IPS DF 6.9 (cell line): ENCODE data around the gene PRG2.

Source experiments
- DNase-seq: peaks from one replicate; pipeline ENCODE4 v3.0.0-alpha.2; 2013; ENCODE audit warnings: low read depth, low spot score
- H3K27ac ChIP-seq: one replicate; pipeline ENCODE4 v1.5.1; 2013; ENCODE audit warnings: low read length, control low read depth
- H3K27me3 ChIP-seq: 2 replicates; pipeline ENCODE4 v1.6.1; 2013; ENCODE audit warnings: mild to moderate bottlenecking, low read length; ENCODE audit not compliant: control insufficient read depth, insufficient read depth
- H3K36me3 ChIP-seq: 2 replicates; pipeline ENCODE4 v1.6.1; 2013; ENCODE audit warnings: low read length; ENCODE audit not compliant: control insufficient read depth, insufficient read depth
- H3K4me1 ChIP-seq: 2 replicates; pipeline ENCODE4 v1.6.1; 2013; ENCODE audit warnings: low read length; ENCODE audit not compliant: control insufficient read depth, insufficient read depth
- H3K4me3 ChIP-seq: 2 replicates; pipeline ENCODE4 v1.5.1; 2013; ENCODE audit warnings: mild to moderate bottlenecking, low read length
- H3K9me3 ChIP-seq: 2 replicates; pipeline ENCODE4 v1.6.1; 2013; ENCODE audit warnings: low read length, inconsistent platforms; ENCODE audit not compliant: control insufficient read depth, insufficient read depth
- WGBS: extraction: QIAGEN DNeasy Blood & Tissue Kit; methylation state at CpG from one replicate; pipeline ENCODE4 v1.1.7; 2013; ENCODE audit warnings: mixed read lengths, missing lambda C conversion rate; ENCODE audit not compliant: insufficient read length, insufficient coverage; 5-methylcytosine and 5-hydroxymethylcytosine counted together

PRG2 gene

DNA sequence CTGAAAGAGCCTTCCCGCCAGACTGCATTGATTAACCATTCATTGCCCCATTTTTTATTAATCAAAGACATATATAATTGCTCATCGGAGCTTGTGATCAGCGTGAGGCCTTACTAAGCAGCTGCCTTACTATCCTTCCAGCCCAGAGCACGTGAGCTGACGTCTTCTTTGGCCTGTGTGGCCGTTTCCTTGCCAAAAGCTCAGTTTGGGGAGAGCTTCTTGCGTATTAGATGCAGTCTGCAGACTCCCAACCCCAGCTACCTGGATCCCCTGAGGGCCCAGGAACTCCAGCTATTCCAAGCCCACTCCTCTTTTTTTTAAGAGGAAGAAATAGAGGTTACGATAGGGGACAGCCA, 37.3 kb upstream of the PRG2 start:
- no peak overlapping the region for H3K27ac ChIP-seq
- H3K4me3 ChIP-seq = no peak overlapping the region
- no peak for DNase-seq
- WGBS = no CpG with 5 or more reads among the region's 8 CpGs
- no peaks in the 10 kb centered on the region for H3K27me3 ChIP-seq
- peaks cover 3% of the 10 kb centered on the region; the same call in 1 of the 2 replicates for H3K4me1 ChIP-seq
- 0 out of 2 replicates have a peak, but pooled peaks cover 3% of the 10 kb centered on the region for H3K36me3 ChIP-seq
- H3K9me3 ChIP-seq = no peaks in the 10 kb centered on the region

DNA sequence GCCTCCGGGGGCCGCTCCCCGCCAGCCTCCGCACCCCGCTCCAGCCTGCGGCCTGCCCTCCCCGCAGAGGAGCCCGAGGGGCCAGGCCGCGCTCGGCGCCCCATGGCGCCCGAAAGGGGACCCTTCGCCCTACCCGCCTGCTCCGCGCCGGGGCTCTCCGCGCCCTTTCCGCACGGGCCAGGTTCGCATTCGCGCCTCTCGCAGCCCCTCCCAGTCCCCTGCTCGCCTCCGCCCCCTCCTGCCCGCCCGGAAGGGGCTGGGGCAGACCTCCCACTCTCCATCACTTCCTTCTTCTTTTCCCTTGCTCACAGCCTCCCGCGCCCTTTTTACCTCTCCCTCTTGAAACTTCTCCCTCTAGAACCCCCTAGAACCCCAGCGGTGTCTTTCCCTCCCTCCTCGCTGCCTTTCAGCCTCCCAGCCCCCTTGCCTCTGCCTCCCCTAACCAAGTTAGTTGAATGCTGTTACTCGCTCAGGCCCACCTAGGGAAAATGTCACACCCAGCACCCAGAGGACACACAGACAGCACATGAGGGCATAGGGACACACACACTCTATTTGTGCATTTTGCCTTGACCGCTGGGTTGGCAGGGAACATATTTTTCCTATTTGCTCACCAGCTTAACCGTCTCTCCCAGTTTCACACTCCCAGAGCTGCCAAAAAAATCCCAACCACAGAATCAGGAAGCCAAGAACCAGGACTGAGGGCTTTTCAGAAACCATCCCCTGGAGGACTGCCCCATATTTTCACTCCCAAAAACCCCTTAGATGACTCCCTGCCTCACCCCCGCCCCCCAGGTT, 36.7 kb upstream of the PRG2 start, which contains the start of gene SLC43A3:
TSS of gene SLC43A3 (minus strand) at position 193 of the 798 bp plus-strand sequence. CDS start 949 bp downstream, outside the sequence.
- H3K9me3 ChIP-seq = no peaks in the 10 kb centered on the region
- no peak within 1 kb of the TSS for H3K27ac ChIP-seq
- H3K4me3 ChIP-seq = peak within 1 kb of the TSS; percentile 37; the same call in 1 of the 2 replicates
- H3K27me3 ChIP-seq = no peaks in the 10 kb centered on the region
- WGBS = no CpG with 5 or more reads among the region's 39 CpGs
- DNase-seq = no peak
- H3K4me1 ChIP-seq = peaks cover 3% of the 10 kb centered on the region; the same call in 1 of the 2 replicates
- 0 out of 2 replicates have a peak, but pooled peaks cover 3% of the 10 kb centered on the region for H3K36me3 ChIP-seq

DNA sequence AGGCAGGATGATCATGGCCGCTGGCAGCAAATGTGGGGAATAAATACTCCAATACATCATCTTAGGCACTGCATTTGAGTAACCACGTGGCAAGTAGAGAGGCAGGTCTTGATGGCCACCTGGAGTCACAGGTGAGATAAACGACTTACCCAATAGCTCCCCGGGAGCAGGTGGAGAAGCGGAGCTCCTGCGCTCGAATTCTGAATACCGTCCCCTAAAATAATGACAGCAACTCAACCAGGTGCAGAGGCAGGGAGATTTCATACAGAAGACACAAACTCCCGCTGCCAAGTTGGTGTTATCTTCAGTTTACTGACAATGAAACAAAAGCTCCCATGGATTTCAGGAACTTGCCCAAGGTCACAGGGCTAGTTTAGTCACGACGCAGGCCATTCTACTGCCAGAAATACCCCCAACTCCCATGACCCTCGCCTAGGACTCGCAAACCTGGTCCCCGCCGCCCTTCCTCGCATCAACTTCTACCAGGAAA, 36.0 kb upstream of the PRG2 start:
- Histone ChIP-seq H3K36me3 (0 out of 2 replicates have a peak, but pooled peaks cover 3% of the 10 kb centered on the region), H3K4me3 (peak overlapping the region; percentile 37; the same call in 1 of the 2 replicates), H3K9me3 (no peaks in the 10 kb centered on the region), H3K27ac (no peak overlapping the region), H3K4me1 (peaks cover 3% of the 10 kb centered on the region; the same call in 1 of the 2 replicates), H3K27me3 (no peaks in the 10 kb centered on the region)
- no peak for DNase-seq
- WGBS = no CpG with 5 or more reads among the region's 16 CpGs

DNA sequence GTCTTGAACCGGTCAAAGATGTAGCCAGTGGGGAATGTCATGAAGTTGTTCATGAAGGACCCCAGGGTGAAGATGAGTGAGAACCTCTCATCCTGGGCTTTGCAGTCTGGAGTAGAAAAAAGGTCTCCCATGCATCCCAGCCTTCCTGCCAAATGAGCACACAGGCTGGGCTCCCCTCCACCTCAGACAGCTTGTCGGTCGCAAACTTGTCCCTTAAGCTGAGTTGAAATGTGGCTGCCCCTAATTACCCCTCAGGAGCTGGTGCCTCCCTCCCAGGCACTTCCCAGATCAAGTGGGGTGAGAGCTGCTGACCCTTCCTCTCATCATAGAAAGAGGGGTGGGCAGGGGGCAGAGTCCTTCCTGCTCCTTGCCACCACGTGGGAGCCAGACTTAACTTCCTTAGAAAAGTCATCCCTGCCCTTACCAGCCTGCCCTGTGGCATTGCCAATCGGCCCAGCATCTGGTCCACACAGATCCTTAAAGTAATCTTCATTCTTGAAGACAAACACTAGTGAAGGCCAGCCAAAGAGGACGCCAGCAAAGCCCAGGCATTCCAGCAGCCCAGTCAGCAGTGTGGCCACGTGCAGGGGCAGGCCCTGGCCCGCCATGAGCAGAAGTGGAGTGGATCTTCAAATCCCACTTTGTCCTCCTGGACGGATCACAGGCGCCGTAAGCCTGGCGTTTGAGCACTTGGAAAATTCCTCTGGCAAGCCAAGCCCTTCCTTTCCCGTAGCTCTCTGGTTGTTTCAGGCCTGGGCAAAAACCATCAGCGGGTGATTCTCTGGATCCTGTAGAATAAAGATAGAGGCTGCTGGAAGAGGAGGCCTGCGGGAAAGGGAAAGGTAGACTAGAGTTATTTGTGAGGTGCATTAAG, 35.4 kb upstream of the PRG2 start:
- Histone ChIP-seq H3K4me3 (no peak overlapping the region), H3K27me3 (no peaks in the 10 kb centered on the region), H3K4me1 (peaks cover 3% of the 10 kb centered on the region; the same call in 1 of the 2 replicates), H3K27ac (no peak overlapping the region), H3K36me3 (0 out of 2 replicates have a peak, but pooled peaks cover 3% of the 10 kb centered on the region), H3K9me3 (no peaks in the 10 kb centered on the region)
- no peak for DNase-seq
- no CpG with 5 or more reads among the region's 15 CpGs for WGBS

DNA sequence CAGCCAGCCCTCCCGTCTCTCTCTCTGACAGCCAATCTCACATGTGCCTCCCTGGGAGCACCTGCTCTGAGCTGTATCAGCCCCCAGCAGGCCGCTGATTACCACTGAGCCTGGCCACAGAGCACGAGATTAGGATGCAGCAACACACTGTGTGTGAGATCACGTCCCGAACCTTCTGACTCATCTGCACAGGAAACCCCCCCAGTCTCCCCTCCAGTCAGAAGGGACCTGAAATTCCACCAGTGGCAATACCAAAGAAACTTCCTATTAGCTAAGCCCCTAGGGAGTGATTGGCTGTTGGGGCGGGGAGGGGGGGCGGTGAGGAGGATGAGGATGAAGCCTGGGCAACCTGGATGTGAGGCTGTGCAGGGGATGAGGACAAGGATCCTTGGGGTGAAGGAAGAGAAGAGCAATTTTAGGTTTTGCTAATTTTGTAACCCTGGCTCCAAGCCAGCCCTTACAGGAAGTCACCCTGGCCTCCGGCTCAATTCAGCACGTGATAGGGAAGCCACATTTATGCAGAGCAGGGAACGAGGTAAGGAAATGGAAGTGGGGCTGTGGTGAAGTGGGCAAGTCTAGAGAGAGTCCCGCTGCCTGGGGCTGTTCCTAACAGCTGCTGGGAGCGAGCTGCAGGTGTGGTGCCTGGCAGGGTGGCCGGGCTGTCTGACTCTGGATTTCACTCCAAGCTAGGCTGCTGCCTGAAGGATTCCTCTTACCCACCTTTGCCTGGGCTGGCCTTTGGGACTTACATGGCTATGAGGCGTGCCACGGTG, 34.5 kb upstream of the PRG2 start:
- no peak for DNase-seq
- Histone ChIP-seq H3K27me3 (no peaks in the 10 kb centered on the region), H3K9me3 (no peaks in the 10 kb centered on the region), H3K4me3 (no peak overlapping the region), H3K4me1 (peaks cover 3% of the 10 kb centered on the region; the same call in 1 of the 2 replicates), H3K36me3 (0 out of 2 replicates have a peak, but pooled peaks cover 3% of the 10 kb centered on the region), H3K27ac (no peak overlapping the region)
- WGBS = no CpG with 5 or more reads among the region's 15 CpGs

DNA sequence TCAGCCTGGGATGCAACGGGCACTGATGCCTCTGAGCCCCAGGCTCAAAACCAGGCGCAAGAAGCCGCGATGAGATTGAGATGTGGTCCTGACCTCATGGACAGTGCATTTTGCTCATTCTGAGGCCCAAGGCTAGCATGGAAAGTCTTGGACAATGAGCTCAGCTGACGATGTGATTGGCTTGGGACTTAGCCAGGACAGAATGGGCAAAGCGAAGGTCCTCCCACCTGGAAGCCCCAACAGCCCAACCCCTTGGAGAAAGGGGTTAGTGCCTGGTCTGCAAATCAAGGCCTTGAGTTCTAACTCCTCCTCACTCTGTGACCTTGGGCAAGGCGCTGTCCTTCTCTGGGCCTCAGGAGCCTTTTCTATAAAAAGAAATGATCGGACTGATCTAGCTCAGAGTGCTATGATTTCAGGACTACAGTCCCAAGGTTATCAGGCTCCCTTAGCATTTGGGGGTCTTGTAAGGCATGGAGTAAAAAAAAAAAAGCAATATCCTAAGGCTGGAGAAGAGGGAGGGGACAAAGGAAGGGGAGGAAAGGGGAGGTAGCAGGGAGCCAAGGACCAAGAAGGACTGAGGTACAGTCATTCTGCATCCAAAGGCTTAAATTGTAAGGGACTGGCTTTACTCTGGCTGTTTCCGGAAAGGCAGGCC, 33.8 kb upstream of the PRG2 start:
- no CpG with 5 or more reads among the region's 9 CpGs for WGBS

GRCh38 chr11:57422669-57423068, 32.2 kb upstream of the PRG2 start:
- Histone ChIP-seq H3K4me1 (peaks cover 3% of the 10 kb centered on the region; the same call in 1 of the 2 replicates), H3K9me3 (no peaks in the 10 kb centered on the region), H3K4me3 (no peak overlapping the region), H3K36me3 (peaks cover 3% of the 10 kb centered on the region; the same call in 1 of the 2 replicates), H3K27ac (no peak overlapping the region), H3K27me3 (no peaks in the 10 kb centered on the region)
- no CpG with 5 or more reads among the region's 4 CpGs for WGBS
- DNase-seq = no peak

More for the DNA sequence above, 33.8 kb upstream of the PRG2 start:
- no peak overlapping the region for H3K27ac ChIP-seq
- H3K27me3 ChIP-seq = no peaks in the 10 kb centered on the region
- H3K36me3 ChIP-seq = 0 out of 2 replicates have a peak, but pooled peaks cover 3% of the 10 kb centered on the region
- peaks cover 3% of the 10 kb centered on the region; the same call in 1 of the 2 replicates for H3K4me1 ChIP-seq
- H3K9me3 ChIP-seq = no peaks in the 10 kb centered on the region
- no peak for DNase-seq
- no peak overlapping the region for H3K4me3 ChIP-seq

DNA sequence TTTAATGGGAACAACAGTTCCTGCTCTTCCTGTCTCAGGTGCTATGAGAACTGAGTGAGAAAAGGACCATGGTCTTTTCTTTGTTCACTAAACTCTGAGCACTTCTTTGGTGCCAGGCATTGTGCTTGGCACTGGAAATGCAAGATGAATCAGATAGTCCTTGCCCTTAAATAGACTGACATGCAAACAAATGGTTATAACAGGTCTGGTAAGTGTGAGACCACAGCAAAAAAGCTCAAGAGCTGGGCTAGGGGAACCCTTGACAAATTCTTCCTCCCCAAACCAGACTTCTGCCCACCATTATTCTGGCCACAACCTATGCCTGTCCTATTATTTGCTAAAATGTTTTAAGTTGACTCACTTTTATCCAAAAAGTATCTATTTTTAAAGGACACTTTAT, 31.4 kb upstream of the PRG2 start:
- H3K9me3 ChIP-seq = no peaks in the 10 kb centered on the region
- no peaks in the 10 kb centered on the region for H3K4me1 ChIP-seq
- H3K27me3 ChIP-seq = no peaks in the 10 kb centered on the region
- H3K27ac ChIP-seq = no peak overlapping the region
- no peak for DNase-seq
- H3K4me3 ChIP-seq = no peak overlapping the region
- H3K36me3 ChIP-seq = peaks cover 7% of the 10 kb centered on the region; the same call in 1 of the 2 replicates

DNA sequence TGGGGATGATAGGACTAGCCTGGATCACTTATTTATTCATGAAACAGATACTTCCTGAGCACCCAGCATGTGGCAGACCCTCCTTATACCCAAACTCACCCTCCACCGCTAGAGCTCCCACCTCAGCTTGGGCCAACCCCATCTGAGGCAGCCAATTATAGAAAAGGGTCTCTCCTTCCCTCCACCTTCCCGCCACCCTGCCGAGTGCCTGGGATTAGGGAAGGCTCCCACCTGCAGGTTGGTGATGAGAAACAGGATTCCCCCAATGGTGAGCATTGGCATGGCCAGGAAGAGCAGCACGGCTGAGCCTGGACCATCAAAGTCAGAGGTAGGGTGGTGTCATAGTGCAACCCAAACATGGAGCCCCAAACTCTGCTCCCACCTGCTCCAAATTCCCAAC, 30.6 kb upstream of the PRG2 start:
- no peak overlapping the region for H3K4me3 ChIP-seq
- no peak for DNase-seq
- peaks cover 7% of the 10 kb centered on the region; the same call in 1 of the 2 replicates for H3K36me3 ChIP-seq
- H3K27ac ChIP-seq = no peak overlapping the region
- WGBS = no CpG with 5 or more reads among the region's 4 CpGs
- no peaks in the 10 kb centered on the region for H3K4me1 ChIP-seq
- H3K27me3 ChIP-seq = no peaks in the 10 kb centered on the region
- H3K9me3 ChIP-seq = no peaks in the 10 kb centered on the region
